A549 (cell line): ENCODE data around the gene LIMD2. TPM values are rescaled to one million over a fixed set of nuclear protein-coding genes. Genes with fewer than 3 reads are reported as not detected.
A peak's percentile ranks its signal among the peaks of the same experiment; 100 is the strongest.

Experiments used
- ATAC-seq, 2 experiments: fragments of 200-7000 bp in 1 of 2; fragments of >200 bp in 1 of 2; cut with Nextera tagmentation in 1 of 2; cut with Tn5 transposase in 1 of 2; 3 replicates each; pipeline versions ENCODE4 v1.8.0 to v1.9.1; 2018 to 2020; ENCODE audit warnings: mild to moderate bottlenecking in 1 of 2, moderate library complexity in 1 of 2
- CTCF ChIA-PET: fragments of 300-600 bp; sonication (Branson Sonifier 250); formaldehyde crosslinking; extraction: SDS; loops from one replicate; lab custom pipeline; 2021; ENCODE audit warnings: antibody characterized with exemption, inconsistent platforms; lab: Yijun Ruan, JAX
- POLR2A ChIA-PET: fragments of 350-600 bp; formaldehyde crosslinking; extraction: SDS; loops from one replicate; lab custom pipeline; 2021; ENCODE audit warnings: antibody characterized with exemption, inconsistent platforms; lab: Yijun Ruan, JAX
- DNase-seq, 2 experiments: peaks; one replicate each; pipeline versions ENCODE4 v3.0.0 to v3.0.0-alpha.2; 2011 to 2016; ENCODE audit warnings: low read depth in 1 of 2, low spot score in 1 of 2
- FAIRE-seq: peaks from 2 replicates; lab custom pipeline; 2011; peaks lifted over from hg19 to GRCh38; lab: Jason Lieb, UNC
- H3K27ac ChIP-seq, 2 experiments: fragments of >200 bp; sonication (Bioruptor Twin); formaldehyde crosslinking; 3 replicates each; pipeline ENCODE4 v1.5.1; 2016 to 2017
- H3K4me1 ChIP-seq: fragments of >200 bp; sonication (Bioruptor Twin); formaldehyde crosslinking; 3 replicates; pipeline ENCODE4 v1.6.1; 2016
- H3K4me2 ChIP-seq: fragments of >200 bp; sonication (Bioruptor Twin); formaldehyde crosslinking; 3 replicates; pipeline ENCODE4 v1.6.1; 2016
- H3K4me3 ChIP-seq: fragments of >200 bp; sonication (Bioruptor Twin); formaldehyde crosslinking; 3 replicates; pipeline ENCODE4 v1.5.1; 2016
- H3K9me3 ChIP-seq: fragments of >200 bp; sonication (Bioruptor Twin); formaldehyde crosslinking; 3 replicates; pipeline ENCODE4 v1.6.1; 2016
- ATOH8 ChIP-seq: fragments of 250-450 bp; sonication (Bioruptor Pico); IDR thresholded peaks from 2 replicates; pipeline ENCODE4 v1.5.0; 2020; ENCODE audit warnings: low read depth, mild to moderate bottlenecking, moderate library complexity
- CBX2 ChIP-seq: fragments of 200-600 bp; sonication (generic); IDR thresholded peaks from 2 replicates; pipeline ENCODE4 v1.6.1; 2016; ENCODE audit warnings: low read depth, mild to moderate bottlenecking, borderline replicate concordance
- CHD4 ChIP-seq: fragments of 200-600 bp; sonication (generic); IDR thresholded peaks from 2 replicates; pipeline ENCODE4 v1.6.1; 2016; ENCODE audit warnings: antibody characterized with exemption, mild to moderate bottlenecking, borderline replicate concordance
- EHMT2 ChIP-seq: fragments of 200-600 bp; sonication (generic); IDR thresholded peaks from 2 replicates; pipeline ENCODE4 v1.6.1; 2016; ENCODE audit warnings: antibody characterized with exemption, low read depth, mild to moderate bottlenecking, moderate library complexity
- EP300 ChIP-seq, 2 experiments: fragments of >200 bp; sonication (Bioruptor Twin); formaldehyde crosslinking; IDR thresholded peaks; 2 replicates in 1 of 2; 3 replicates in 1 of 2; pipeline ENCODE4 v1.6.1; 2016 to 2017
- FOSL2 ChIP-seq, 2 experiments: fragments of 450-650 bp in 1 of 2; fragments of >200 bp in 1 of 2; sonication (Bioruptor Twin) in 1 of 2; formaldehyde crosslinking; IDR thresholded peaks; 2 replicates each; pipeline versions ENCODE4 v1.5.0 to v1.6.1; 2016 to 2020; ENCODE audit warnings: mild to moderate bottlenecking in 1 of 2, moderate library complexity in 1 of 2
- GATA3 ChIP-seq: IDR thresholded peaks from 2 replicates; pipeline ENCODE4 v1.6.1; 2012; ENCODE audit warnings: borderline replicate concordance
- HES2 ChIP-seq: fragments of >200 bp; sonication (Bioruptor Twin); formaldehyde crosslinking; IDR thresholded peaks from 2 replicates; pipeline ENCODE4 v1.6.1; 2016
- HEYL ChIP-seq: fragments of 250-450 bp; sonication (Bioruptor Pico); IDR thresholded peaks from 2 replicates; pipeline ENCODE4 v1.8.0; 2021; ENCODE audit warnings: mild to moderate bottlenecking, moderate library complexity
- HOXA7 ChIP-seq: fragments of 250-450 bp; sonication (Bioruptor Pico); IDR thresholded peaks from 2 replicates; pipeline ENCODE4 v1.5.0; 2020; ENCODE audit warnings: mild to moderate bottlenecking, moderate library complexity
- HOXB13 ChIP-seq: fragments of 250-450 bp; sonication (Bioruptor Pico); IDR thresholded peaks from 2 replicates; pipeline ENCODE4 v1.5.0; 2020; ENCODE audit warnings: low read depth, mild to moderate bottlenecking, moderate library complexity
- JUN ChIP-seq, 2 experiments: fragments of >200 bp; sonication (Bioruptor Twin); formaldehyde crosslinking; IDR thresholded peaks; 2 replicates in 1 of 2; 3 replicates in 1 of 2; pipeline ENCODE4 v1.6.1; 2016 to 2017
- KDM5A ChIP-seq: fragments of 200-600 bp; sonication (generic); IDR thresholded peaks from 2 replicates; pipeline ENCODE4 v1.6.1; 2016; ENCODE audit warnings: antibody characterized with exemption, mild to moderate bottlenecking
- NFE2L2 ChIP-seq: fragments of 150-350 bp; conservative IDR thresholded peaks from 2 replicates; pipeline ENCODE4 v1.6.1; 2014; ENCODE audit warnings: low read length
- NR3C1 ChIP-seq: fragments of >200 bp; sonication (Bioruptor Twin); formaldehyde crosslinking; IDR thresholded peaks from 3 replicates; pipeline ENCODE4 v1.6.1; 2017
- POLR2AphosphoS2 ChIP-seq: conservative IDR thresholded peaks from 2 replicates; pipeline ENCODE4 v1.6.1; 2012; ENCODE audit warnings: low read length, improper control_type of control experiment, inconsistent platforms
- RAD21 ChIP-seq, 2 experiments: fragments of >200 bp in 1 of 2; sonication (Bioruptor Twin) in 1 of 2; formaldehyde crosslinking in 1 of 2; IDR thresholded peaks in 1 of 2; conservative IDR thresholded peaks in 1 of 2; 2 replicates in 1 of 2; 3 replicates in 1 of 2; pipeline ENCODE4 v1.6.1; 2012 to 2018; ENCODE audit warnings: inconsistent platforms in 1 of 2
- RCOR1 ChIP-seq: fragments of 150-350 bp; IDR thresholded peaks from 2 replicates; pipeline ENCODE4 v1.6.1; 2014; ENCODE audit warnings: antibody characterized with exemption, low read length, low read depth
- SMC3 ChIP-seq: fragments of >200 bp; sonication (Bioruptor Twin); formaldehyde crosslinking; IDR thresholded peaks from 3 replicates; pipeline ENCODE4 v1.6.1; 2018; ENCODE audit warnings: inconsistent platforms
- SREBF2 ChIP-seq: fragments of 450-650 bp; IDR thresholded peaks from 2 replicates; pipeline ENCODE4 v1.6.1; 2014; ENCODE audit warnings: mild to moderate bottlenecking, moderate library complexity
- TFCP2L1 ChIP-seq: fragments of 250-450 bp; sonication (Bioruptor Pico); IDR thresholded peaks from 2 replicates; pipeline ENCODE4 v1.5.0; 2021; ENCODE audit warnings: mild to moderate bottlenecking
- ZC3H11A ChIP-seq: fragments of 450-650 bp; IDR thresholded peaks from 2 replicates; pipeline ENCODE4 v1.6.1; 2014; ENCODE audit warnings: antibody characterized with exemption, mild to moderate bottlenecking
- ZFP36 ChIP-seq: fragments of 450-650 bp; IDR thresholded peaks from 2 replicates; pipeline ENCODE4 v1.6.1; 2014; ENCODE audit warnings: borderline replicate concordance; ENCODE audit not compliant: partially characterized antibody
- ZSCAN20 ChIP-seq: fragments of 250-450 bp; sonication (Bioruptor Pico); IDR thresholded peaks from 2 replicates; pipeline ENCODE4 v1.8.0; 2022; ENCODE audit warnings: mild to moderate bottlenecking, moderate library complexity
- WGBS: methylation state at CpG from one replicate; pipeline ENCODE4 v1.1.6; 2017; ENCODE audit errors: missing lambda C conversion rate; 5-methylcytosine and 5-hydroxymethylcytosine counted together
- polyA plus RNA-seq, 4 experiments: library from polyadenylated mRNA; depleted of rRNA in 3 of 4; stranded (reverse); fragments of >200 nt; fragmentation: RNase III in 1 of 4; extraction: RNeasy Plus Mini Kit Qiagen cat#74134 plus additional on column Dnase treatment in 1 of 4; gene quantifications; 2 replicates in 3 of 4; 3 replicates in 1 of 4; pipeline ENCODE4 v1.2.3, GENCODE V29; 2011 to 2017
- TF ChIP-seq, protein P1 (sequence below): fragments of >200 bp; sonication (Bioruptor Twin); formaldehyde crosslinking; IDR thresholded peaks from 3 replicates; pipeline ENCODE4 v1.5.1; 2016

Gene LIMD2
- polyA plus RNA-seq, 2 of the 4 experiments (the other 2 are of a cell fraction) = 6.0 to 14.5 TPM

DNA sequence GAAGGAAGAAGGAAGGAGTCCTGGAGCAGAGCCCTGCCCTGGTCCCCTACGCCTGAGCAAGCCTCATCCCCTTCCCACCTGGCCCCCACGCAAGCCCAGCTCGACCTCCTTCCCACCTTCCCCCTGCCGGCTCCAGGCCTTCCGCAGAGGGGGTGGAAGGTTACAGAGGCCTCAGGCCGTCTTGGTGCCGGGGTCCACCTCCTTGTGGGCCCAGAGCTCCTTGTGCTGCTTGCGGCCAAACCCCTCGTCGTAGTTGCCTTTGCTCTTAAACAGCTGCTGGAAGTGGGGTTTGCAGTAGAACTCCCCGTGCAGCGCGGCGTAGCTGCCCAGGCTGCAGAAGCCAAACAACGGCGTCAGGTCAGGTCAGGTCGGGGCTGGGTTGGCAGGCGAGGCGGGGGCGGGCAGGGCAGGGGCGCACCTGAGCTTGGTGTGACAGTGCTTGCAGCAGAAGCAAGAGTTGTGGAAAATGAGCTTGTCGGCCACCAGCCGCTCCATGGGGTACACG lies 1.5 kb downstream of the LIMD2 start:
- CTCF ChIA-PET = interaction anchor here (0.6 to 7.0 kb wide), 17 partner anchors 9 to 1828 kb away, joined by 3 to 116 read pairs (median 4); no protein-coding TSS in a partner anchor
- WGBS = 90% methylated on average over 20 of the region's 24 CpGs
- ATAC-seq (peak in 1 of 2 experiments; percentile 4; a peak in 2 of 6 replicates), FAIRE-seq (no peak), DNase-seq (no peak)
- no peak for TF ChIP-seq FOSL2 (IDR thresholded peaks at IDR 0.05)
- no peak for TF ChIP-seq FOSL2 (CRISPR knock-in tag; IDR thresholded peaks at IDR 0.05)
- TF ChIP-seq ZFP36 = no peak
- no peak for TF ChIP-seq EHMT2
- TF ChIP-seq CBX2 = no peak
- TF ChIP-seq NR3C1 = no peak
- no peak for TF ChIP-seq HOXA7 (CRISPR knock-in tag)
- TF ChIP-seq, protein P1, sequence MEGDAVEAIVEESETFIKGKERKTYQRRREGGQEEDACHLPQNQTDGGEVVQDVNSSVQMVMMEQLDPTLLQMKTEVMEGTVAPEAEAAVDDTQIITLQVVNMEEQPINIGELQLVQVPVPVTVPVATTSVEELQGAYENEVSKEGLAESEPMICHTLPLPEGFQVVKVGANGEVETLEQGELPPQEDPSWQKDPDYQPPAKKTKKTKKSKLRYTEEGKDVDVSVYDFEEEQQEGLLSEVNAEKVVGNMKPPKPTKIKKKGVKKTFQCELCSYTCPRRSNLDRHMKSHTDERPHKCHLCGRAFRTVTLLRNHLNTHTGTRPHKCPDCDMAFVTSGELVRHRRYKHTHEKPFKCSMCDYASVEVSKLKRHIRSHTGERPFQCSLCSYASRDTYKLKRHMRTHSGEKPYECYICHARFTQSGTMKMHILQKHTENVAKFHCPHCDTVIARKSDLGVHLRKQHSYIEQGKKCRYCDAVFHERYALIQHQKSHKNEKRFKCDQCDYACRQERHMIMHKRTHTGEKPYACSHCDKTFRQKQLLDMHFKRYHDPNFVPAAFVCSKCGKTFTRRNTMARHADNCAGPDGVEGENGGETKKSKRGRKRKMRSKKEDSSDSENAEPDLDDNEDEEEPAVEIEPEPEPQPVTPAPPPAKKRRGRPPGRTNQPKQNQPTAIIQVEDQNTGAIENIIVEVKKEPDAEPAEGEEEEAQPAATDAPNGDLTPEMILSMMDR = no peak
- no peak for TF ChIP-seq RCOR1
- TF ChIP-seq KDM5A = no peak
- no peak for TF ChIP-seq HES2
- TF ChIP-seq EP300 (IDR thresholded peaks at IDR 0.05) = no peak
- no peak for TF ChIP-seq NFE2L2
- TF ChIP-seq HEYL (CRISPR knock-in tag) = no peak
- Histone ChIP-seq H3K4me1 (0 out of 3 replicates have a peak, but pooled peaks cover 6% of the 10 kb centered on the region), H3K4me2 (no peak overlapping the region), H3K4me3 (no peak overlapping the region), H3K9me3 (no peaks in the 10 kb centered on the region), H3K27ac (no peak overlapping the region)
- POLR2A ChIA-PET = interaction anchor here (1.2 kb wide), 1 partner anchor 43 kb away, joined by 3 read pairs; no protein-coding TSS in a partner anchor

DNA sequence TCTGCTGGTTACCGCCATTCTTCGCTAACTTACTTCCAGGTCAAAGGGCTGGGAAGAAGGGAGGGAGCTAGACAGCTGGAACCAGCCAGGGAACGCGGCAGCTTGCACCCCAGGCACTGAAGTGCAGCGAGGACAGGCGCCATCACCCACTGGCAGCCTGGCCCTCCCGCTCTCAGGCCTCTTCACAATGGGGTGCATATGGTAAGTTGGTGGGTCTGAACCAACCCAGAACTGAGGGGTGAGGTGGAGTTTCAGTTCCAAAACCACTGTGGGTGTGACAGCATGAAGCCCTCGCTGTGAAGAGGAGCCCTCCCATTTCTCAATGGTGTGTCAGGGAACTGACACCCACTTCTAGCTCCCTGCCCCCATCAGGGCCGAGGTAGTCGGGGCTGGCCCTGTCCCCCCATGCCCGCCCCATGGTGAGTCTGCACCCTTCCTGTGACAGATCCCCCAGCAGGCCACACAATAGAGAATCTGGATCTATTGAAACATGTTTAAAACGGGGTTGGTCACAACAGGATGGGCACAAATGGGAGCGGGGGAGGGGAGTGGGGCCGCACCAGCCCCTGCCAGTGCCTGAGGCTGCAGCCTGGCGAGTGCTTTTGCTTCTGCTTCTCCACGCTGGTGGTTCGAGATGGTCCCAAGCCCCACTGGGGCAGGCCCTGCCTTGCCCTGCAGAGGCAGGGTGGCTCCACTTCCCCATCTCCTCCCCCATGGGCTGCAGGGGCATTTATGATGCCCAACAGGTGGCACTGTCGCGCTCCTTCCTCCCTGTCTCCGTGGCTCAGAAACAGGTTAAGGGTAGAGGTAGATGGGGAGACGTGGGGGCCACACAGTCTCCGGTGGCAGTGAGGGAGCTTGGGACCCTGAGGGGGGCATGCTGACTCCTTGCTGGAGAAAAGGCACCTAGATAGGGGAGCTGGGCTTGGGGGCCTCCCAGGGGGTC lies 2.3 kb downstream of the LIMD2 start:
- ATAC-seq (peak; percentile 31 to 69), FAIRE-seq (no peak), DNase-seq (peak; percentile 69 to 78)
- Histone ChIP-seq H3K4me3 (no peak overlapping the region), H3K9me3 (no peaks in the 10 kb centered on the region), H3K4me2 (no peak overlapping the region), H3K27ac (no peak overlapping the region), H3K4me1 (0 out of 3 replicates have a peak, but pooled peaks cover 6% of the 10 kb centered on the region)
- ChIA-PET CTCF (interaction anchor here (0.6 to 7.0 kb wide), 24 partner anchors 8 to 1829 kb away, joined by 3 to 116 read pairs (median 4); partner anchors contain the start of gene MAP3K3), POLR2A (interaction anchor here (1.2 kb wide), 1 partner anchor 43 kb away, joined by 3 read pairs; no protein-coding TSS in a partner anchor)
- 75% methylated on average over 21 of the region's 22 CpGs for WGBS
- TF ChIP-seq FOSL2 (IDR thresholded peaks at IDR 0.05) (no peak), FOSL2 (CRISPR knock-in tag; IDR thresholded peaks at IDR 0.05) (no peak), RAD21 (conservative IDR thresholded peaks at IDR 0.05 in 1 of 2, IDR thresholded peaks at IDR 0.05 in 1 of 2) (peak; percentile 31 to 40; a peak in 4 of 5 replicates), HOXB13 (CRISPR knock-in tag) (no peak), JUN (IDR thresholded peaks at IDR 0.05) (no peak), ATOH8 (CRISPR knock-in tag) (no peak), POLR2AphosphoS2 (no peak), SREBF2 (no peak), ZC3H11A (no peak), HOXA7 (CRISPR knock-in tag) (no peak), TFCP2L1 (CRISPR knock-in tag) (no peak), CHD4 (no peak), SMC3 (0 out of 3 replicates have a peak, but pooled peaks have one; percentile 21), GATA3 (no peak), ZSCAN20 (no peak)
- TF ChIP-seq, protein P1 = peak; percentile 56
